Natural killer cell (primary cell): ENCODE results near the gene ASF1A. TPM values are rescaled to one million over a fixed set of nuclear protein-coding genes. Genes with fewer than 3 reads are reported as not detected.
A peak's percentile ranks its signal among the peaks of the same experiment; 100 is the strongest.

Experiments used
- ATAC-seq, 3 donors: fragments of 150-1000 bp in 2 of 3; fragments of 200-7000 bp in 1 of 3; cut with Tn5 transposase; 1 replicate in 1 of 3; 2 replicates in 2 of 3; pipeline ENCODE4 v1.10.0; 2021; ENCODE audit warnings: mild to moderate bottlenecking in 2 of 3, moderate library complexity in 2 of 3
- DNase-seq, 2 donors: peaks; one replicate each; pipeline versions ENCODE4 v3.0.0 to v3.0.0-alpha.2; 2013 to 2021; ENCODE audit warnings: mixed read lengths in 1 of 2
- H3K27ac ChIP-seq: one replicate; pipeline ENCODE4 v1.5.1; 2013; ENCODE audit warnings: mild to moderate bottlenecking, low read length
- H3K27me3 ChIP-seq: one replicate; pipeline ENCODE4 v1.6.1; 2013; ENCODE audit warnings: low read length; ENCODE audit not compliant: control insufficient read depth, insufficient read depth
- H3K36me3 ChIP-seq: one replicate; pipeline ENCODE4 v1.6.1; 2013; ENCODE audit warnings: low read length; ENCODE audit not compliant: control insufficient read depth, insufficient read depth
- H3K4me1 ChIP-seq: one replicate; pipeline ENCODE4 v1.6.1; 2013; ENCODE audit warnings: low read length; ENCODE audit not compliant: control insufficient read depth, insufficient read depth
- H3K4me3 ChIP-seq: one replicate; pipeline ENCODE4 v1.5.1; 2013; ENCODE audit warnings: low read length
- H3K9me3 ChIP-seq: one replicate; pipeline ENCODE4 v1.6.1; 2013; ENCODE audit warnings: low read length; ENCODE audit not compliant: control insufficient read depth, insufficient read depth
- H3K27ac Mint-ChIP-seq, 2 donors: one replicate each; pipeline ENCODE4 v1.8.0; 2022; ENCODE audit warnings: mild to moderate bottlenecking in 2 of 2, mixed read lengths in 2 of 2, moderate library complexity in 1 of 2
- H3K27me3 Mint-ChIP-seq, 2 donors: one replicate each; pipeline ENCODE4 v1.8.0; 2022; ENCODE audit warnings: low read depth in 2 of 2, mixed read lengths in 2 of 2
- H3K36me3 Mint-ChIP-seq: one replicate; pipeline ENCODE4 v1.8.0; 2022; ENCODE audit warnings: mixed read lengths
- H3K4me1 Mint-ChIP-seq, 2 donors: one replicate each; pipeline ENCODE4 v1.8.0; 2022; ENCODE audit warnings: mixed read lengths in 2 of 2
- H3K4me3 Mint-ChIP-seq: one replicate; pipeline ENCODE4 v1.8.0; 2022; ENCODE audit warnings: mild to moderate bottlenecking, moderate library complexity, mixed read lengths
- H3K9me3 Mint-ChIP-seq, 2 donors: one replicate each; pipeline ENCODE4 v1.8.0; 2022; ENCODE audit warnings: mixed read lengths in 2 of 2
- CTCF ChIP-seq: fragments of 200-600 bp; IDR thresholded peaks from one replicate; pipeline ENCODE4 v1.8.0; 2022; ENCODE audit warnings: antibody characterized with exemption
- WGBS: methylation state at CpG from one replicate; pipeline ENCODE4 v1.1.7; 2013; ENCODE audit warnings: missing lambda C conversion rate; ENCODE audit not compliant: insufficient coverage; 5-methylcytosine and 5-hydroxymethylcytosine counted together
- intact Hi-C: fragments of 100-400 bp; cut with micrococcal nuclease; formaldehyde crosslinking; loops from one replicate; pipeline ENCODE4 v1.14.2; 2022
- total RNA-seq, 4 donors: library from RNA; stranded (reverse); fragments of 120-200 nt in 1 of 4; gene quantifications; one replicate each; pipeline versions ENCODE4 v1.2.3 to v1.2.4, GENCODE V29; 2013 to 2022

Gene ASF1A
- total RNA-seq, 3 donors from 2014 or later (not counting 1 experiment from before 2014, with no cell fraction given): 9.2 to 14.5 (median 10.8) TPM

GRCh38 chr6:118859517-118860064 lies 34.4 kb upstream of the ASF1A start:
- H3K36me3 Mint-ChIP-seq: no peaks in the 10 kb centered on the region
- no peak for ATAC-seq
- peak overlapping the region; percentile 35 to 70 for H3K27ac Mint-ChIP-seq
- H3K4me1 Mint-ChIP-seq: peaks cover 73 to 85% of the 10 kb centered on the region in 2 donors
- H3K36me3 ChIP-seq: no peaks in the 10 kb centered on the region
- WGBS: 64% methylated on average over 2 of the region's 3 CpGs
- H3K9me3 Mint-ChIP-seq: no peaks in the 10 kb centered on the region
- no peak overlapping the region for H3K27ac ChIP-seq
- no peak overlapping the region for H3K4me3 Mint-ChIP-seq
- no peak overlapping the region for H3K4me3 ChIP-seq
- no peaks in the 10 kb centered on the region for H3K27me3 Mint-ChIP-seq
- no peaks in the 10 kb centered on the region for H3K9me3 ChIP-seq
- intact Hi-C loops: no loop called here
- H3K4me1 ChIP-seq: peaks cover 23% of the 10 kb centered on the region
- DNase-seq: no peak
- no peak for TF ChIP-seq CTCF
- H3K27me3 ChIP-seq: no peaks in the 10 kb centered on the region

GRCh38 chr6:118860363-118860762 lies 33.6 kb upstream of the ASF1A start:
- peaks cover 80 to 91% of the 10 kb centered on the region in 2 donors for H3K4me1 Mint-ChIP-seq
- intact Hi-C loops: no loop called here
- no peaks in the 10 kb centered on the region for H3K36me3 Mint-ChIP-seq
- TF ChIP-seq CTCF: no peak
- WGBS: no CpG with 5 or more reads among the region's 1 CpG
- H3K9me3 Mint-ChIP-seq: no peaks in the 10 kb centered on the region
- Histone ChIP-seq H3K4me3 (no peak overlapping the region), H3K27ac (no peak overlapping the region), H3K36me3 (no peaks in the 10 kb centered on the region), H3K4me1 (peaks cover 27% of the 10 kb centered on the region), H3K27me3 (no peaks in the 10 kb centered on the region), H3K9me3 (no peaks in the 10 kb centered on the region)
- ATAC-seq: no peak
- H3K4me3 Mint-ChIP-seq: no peak overlapping the region
- H3K27me3 Mint-ChIP-seq: no peaks in the 10 kb centered on the region
- DNase-seq: no peak
- peak overlapping the region; percentile 23 to 35 for H3K27ac Mint-ChIP-seq

GRCh38 chr6:118860880-118861279 lies 33.1 kb upstream of the ASF1A start:
- no peak overlapping the region for H3K27ac ChIP-seq
- WGBS: 91% methylated on average over 10 of the region's 10 CpGs
- H3K27me3 ChIP-seq: no peaks in the 10 kb centered on the region
- ATAC-seq (peak; percentile 23 to 52 (median 44)), DNase-seq (no peak)
- no peaks in the 10 kb centered on the region for H3K9me3 ChIP-seq
- no peak for TF ChIP-seq CTCF
- no peaks in the 10 kb centered on the region for H3K27me3 Mint-ChIP-seq
- peak overlapping the region; percentile 17 to 35 for H3K27ac Mint-ChIP-seq
- H3K4me3 ChIP-seq: no peak overlapping the region
- intact Hi-C loops: no loop called here
- no peak overlapping the region for H3K4me3 Mint-ChIP-seq
- H3K9me3 Mint-ChIP-seq: no peaks in the 10 kb centered on the region
- H3K4me1 Mint-ChIP-seq: peaks cover 80 to 90% of the 10 kb centered on the region in 2 donors
- no peaks in the 10 kb centered on the region for H3K36me3 ChIP-seq
- no peaks in the 10 kb centered on the region for H3K36me3 Mint-ChIP-seq
- peaks cover 27% of the 10 kb centered on the region for H3K4me1 ChIP-seq

- intact Hi-C loops: no loop called here
- no peak for TF ChIP-seq CTCF
- H3K27ac ChIP-seq: no peak overlapping the region
- peaks cover 87 to 88% of the 10 kb centered on the region in 2 donors for H3K4me1 Mint-ChIP-seq
- WGBS: 99% methylated on average over 4 of the region's 4 CpGs
- peak overlapping the region in 1 of 2 donors; percentile 17 for H3K27ac Mint-ChIP-seq
- H3K36me3 ChIP-seq: no peaks in the 10 kb centered on the region
- no peaks in the 10 kb centered on the region for H3K27me3 Mint-ChIP-seq
- peaks cover 27% of the 10 kb centered on the region for H3K4me1 ChIP-seq
- no peak for DNase-seq
- H3K4me3 Mint-ChIP-seq: no peak overlapping the region
- no peaks in the 10 kb centered on the region for H3K36me3 Mint-ChIP-seq
- H3K27me3 ChIP-seq: no peaks in the 10 kb centered on the region
- no peak overlapping the region for H3K4me3 ChIP-seq
- no peaks in the 10 kb centered on the region for H3K9me3 ChIP-seq
- no peak for ATAC-seq
- H3K9me3 Mint-ChIP-seq: no peaks in the 10 kb centered on the region
These were observed 31.5 kb upstream of the ASF1A start for GRCh38 chr6:118862443-118862842.
